Gastroesophageal sphincter (tissue), 3 donors: Measurements from ENCODE around the gene ARHGAP26.

Experiments
- EP300 ChIP-seq: sonication (generic); formaldehyde crosslinking; IDR thresholded peaks from one replicate; pipeline ENCODE4 v1.6.1; 2017; ENCODE audit warnings: antibody characterized with exemption, mild to moderate bottlenecking
- POLR2A ChIP-seq, 2 donors: fragments of 450-650 bp; IDR thresholded peaks; one replicate each; pipeline ENCODE4 v1.6.1; 2017; ENCODE audit warnings: antibody characterized with exemption in 2 of 2, mild to moderate bottlenecking in 2 of 2, moderate library complexity in 1 of 2
- POLR2AphosphoS5 ChIP-seq: sonication (generic); formaldehyde crosslinking; IDR thresholded peaks from one replicate; pipeline ENCODE4 v1.6.1; 2017; ENCODE audit warnings: antibody characterized with exemption
- TF ChIP-seq, protein P1 (sequence below), 4 experiments: fragments of 200-600 bp in 2 of 4; fragments of 450-650 bp in 2 of 4; sonication (generic) in 1 of 4; IDR thresholded peaks; one replicate each; pipeline ENCODE4 v1.5.1; 2017 to 2019; ENCODE audit warnings: antibody characterized with exemption in 4 of 4, mild to moderate bottlenecking in 2 of 4, moderate library complexity in 2 of 4

DNA sequence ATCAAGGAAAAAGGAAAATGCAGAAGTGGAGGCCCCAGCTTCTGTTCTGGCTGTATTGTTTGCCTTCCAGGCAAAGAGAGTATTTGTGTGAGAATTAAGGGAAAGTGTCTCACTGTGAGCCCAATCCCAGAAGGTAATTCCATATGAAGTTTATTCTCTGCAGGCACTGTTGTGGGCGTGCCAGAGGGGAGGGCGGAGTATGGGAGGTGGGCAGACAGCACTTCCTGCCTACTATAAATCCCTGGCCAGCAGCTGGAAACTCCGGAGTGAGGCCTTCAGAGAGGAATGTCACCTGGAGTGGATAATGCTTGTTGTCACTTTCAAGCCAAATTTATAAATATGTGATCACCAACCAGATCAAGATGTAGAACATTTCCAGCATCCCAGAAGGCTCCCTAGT, 209.5 kb downstream of the ARHGAP26 start:
- no peak for TF ChIP-seq POLR2A (IDR thresholded peaks at IDR 0.05)
- no peak for TF ChIP-seq EP300
- TF ChIP-seq, protein P1, sequence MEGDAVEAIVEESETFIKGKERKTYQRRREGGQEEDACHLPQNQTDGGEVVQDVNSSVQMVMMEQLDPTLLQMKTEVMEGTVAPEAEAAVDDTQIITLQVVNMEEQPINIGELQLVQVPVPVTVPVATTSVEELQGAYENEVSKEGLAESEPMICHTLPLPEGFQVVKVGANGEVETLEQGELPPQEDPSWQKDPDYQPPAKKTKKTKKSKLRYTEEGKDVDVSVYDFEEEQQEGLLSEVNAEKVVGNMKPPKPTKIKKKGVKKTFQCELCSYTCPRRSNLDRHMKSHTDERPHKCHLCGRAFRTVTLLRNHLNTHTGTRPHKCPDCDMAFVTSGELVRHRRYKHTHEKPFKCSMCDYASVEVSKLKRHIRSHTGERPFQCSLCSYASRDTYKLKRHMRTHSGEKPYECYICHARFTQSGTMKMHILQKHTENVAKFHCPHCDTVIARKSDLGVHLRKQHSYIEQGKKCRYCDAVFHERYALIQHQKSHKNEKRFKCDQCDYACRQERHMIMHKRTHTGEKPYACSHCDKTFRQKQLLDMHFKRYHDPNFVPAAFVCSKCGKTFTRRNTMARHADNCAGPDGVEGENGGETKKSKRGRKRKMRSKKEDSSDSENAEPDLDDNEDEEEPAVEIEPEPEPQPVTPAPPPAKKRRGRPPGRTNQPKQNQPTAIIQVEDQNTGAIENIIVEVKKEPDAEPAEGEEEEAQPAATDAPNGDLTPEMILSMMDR (IDR thresholded peaks at IDR 0.05), result no peak
- no peak for TF ChIP-seq POLR2AphosphoS5
